HepG2 (cell line): ENCODE data around the gene KLHL12. TPM values are rescaled to one million over a fixed set of nuclear protein-coding genes. Genes with fewer than 3 reads are reported as not detected.

ENCODE experiments used
- ATF1 ChIP-seq: IDR thresholded peaks from 2 replicates; pipeline ENCODE4 v1.6.1; 2016; ENCODE audit warnings: mild to moderate bottlenecking, control low read depth
- ATF7-NPFF ChIP-seq: sonication (generic); formaldehyde crosslinking; IDR thresholded peaks from 2 replicates; pipeline ENCODE4 v1.8.1; 2023; ENCODE audit warnings: mild to moderate bottlenecking, low read depth, missing genetic modification reagents, moderate library complexity
- FOXA3 ChIP-seq: IDR thresholded peaks from 2 replicates; pipeline ENCODE4 v1.6.1; 2016; ENCODE audit warnings: missing genetic modification reagents, missing compliant biosample characterization
- FOXK1 ChIP-seq: sonication (generic); formaldehyde crosslinking; IDR thresholded peaks from 2 replicates; pipeline ENCODE4 v1.4.0; 2020; ENCODE audit warnings: low read depth, missing genetic modification reagents, borderline replicate concordance
- GZF1 ChIP-seq: sonication (generic); formaldehyde crosslinking; IDR thresholded peaks from 2 replicates; pipeline ENCODE4 v1.5.1; 2020; ENCODE audit warnings: mild to moderate bottlenecking, missing genetic modification reagents
- IKZF1 ChIP-seq: fragments of 450-650 bp; IDR thresholded peaks from 2 replicates; pipeline ENCODE4 v1.7.1; 2016
- IRX3 ChIP-seq: sonication (generic); formaldehyde crosslinking; IDR thresholded peaks from 2 replicates; pipeline ENCODE4 v1.8.1; 2023; ENCODE audit warnings: mild to moderate bottlenecking, low read depth, missing genetic modification reagents, borderline replicate concordance
- NCOA2 ChIP-seq: sonication (generic); formaldehyde crosslinking; IDR thresholded peaks from 2 replicates; pipeline ENCODE4 v1.8.0; 2022; ENCODE audit warnings: inconsistent platforms
- RBFOX2 ChIP-seq: fragments of 200-400 bp; formaldehyde crosslinking; IDR thresholded peaks from 2 replicates; pipeline ENCODE4 v1.6.1; 2017; ENCODE audit warnings: low read depth, mild to moderate bottlenecking, low read length
- RFXAP ChIP-seq: sonication (generic); formaldehyde crosslinking; IDR thresholded peaks from 2 replicates; pipeline ENCODE4 v1.4.0; 2020; ENCODE audit warnings: missing genetic modification reagents, borderline replicate concordance
- SPEN ChIP-seq: sonication (generic); formaldehyde crosslinking; IDR thresholded peaks from 2 replicates; pipeline ENCODE4 v1.5.1; 2020; ENCODE audit warnings: low read depth, mild to moderate bottlenecking, missing genetic modification reagents
- TBX2 ChIP-seq: sonication (generic); formaldehyde crosslinking; IDR thresholded peaks from 2 replicates; pipeline ENCODE4 v1.5.0; 2020; ENCODE audit warnings: missing genetic modification reagents, mild to moderate bottlenecking, borderline replicate concordance
- ZNF546 ChIP-seq: sonication (generic); formaldehyde crosslinking; conservative IDR thresholded peaks from 2 replicates; pipeline ENCODE4 v1.8.1; 2023; ENCODE audit warnings: mild to moderate bottlenecking, missing genetic modification reagents
- ZNF615 ChIP-seq: sonication (generic); formaldehyde crosslinking; IDR thresholded peaks from 2 replicates; pipeline ENCODE4 v1.5.0; 2020; ENCODE audit warnings: mild to moderate bottlenecking, missing genetic modification reagents, borderline replicate concordance
- ZNF674 ChIP-seq: sonication (generic); formaldehyde crosslinking; IDR thresholded peaks from 2 replicates; pipeline ENCODE4 v1.5.0; 2020; ENCODE audit warnings: low read depth, mild to moderate bottlenecking, missing genetic modification reagents
- polyA plus RNA-seq, 8 experiments: library from polyadenylated mRNA; depleted of rRNA in 3 of 8; stranded (reverse) in 7 of 8; unstranded in 1 of 8; fragments of >200 nt; fragmentation: Illumina TruSeq in 4 of 8; extraction: Trizol in 4 of 8; gene quantifications; 2 replicates each; pipeline versions ENCODE4 v1.2.1 to v1.2.3, GENCODE V29; 2011 to 2016; ENCODE audit warnings: low read depth in 4 of 8, missing spikeins in 1 of 8, mixed read lengths in 1 of 8; ENCODE audit not compliant: insufficient read depth in 1 of 8
- total RNA-seq, 5 experiments: library from RNA; depleted of rRNA; stranded (reverse); fragments of >200 nt; fragmentation: Illumina TruSeq; extraction: Trizol; gene quantifications; 2 replicates each; pipeline ENCODE4 v1.2.3, GENCODE V29; 2016; ENCODE audit warnings: low read depth in 1 of 5
- TF ChIP-seq, protein P1 (sequence below): sonication (generic); formaldehyde crosslinking; IDR thresholded peaks from 2 replicates; pipeline ENCODE4 v1.5.0; 2020; ENCODE audit warnings: missing genetic modification reagents, mild to moderate bottlenecking, borderline replicate concordance
- TF ChIP-seq, protein P2 (sequence below), 2 experiments: sonication (generic) in 1 of 2; formaldehyde crosslinking in 1 of 2; IDR thresholded peaks; 2 replicates each; pipeline versions ENCODE4 v1.4.0 to v1.6.1; 2018 to 2020; ENCODE audit warnings: missing genetic modification reagents in 2 of 2, borderline replicate concordance in 1 of 2, low read depth in 1 of 2, mild to moderate bottlenecking in 1 of 2, missing biosample characterization in 1 of 2
- TF ChIP-seq, protein P3 (sequence below): sonication (generic); formaldehyde crosslinking; IDR thresholded peaks from 2 replicates; pipeline ENCODE4 v1.4.0; 2020; ENCODE audit warnings: mild to moderate bottlenecking, missing genetic modification reagents

The KLHL12 gene
- total and polyA plus RNA-seq, 2 of the 13 experiments (the other 11 are each of a cell fraction or from before 2014, with no cell fraction given) = 19.2 to 25.2 TPM

DNA sequence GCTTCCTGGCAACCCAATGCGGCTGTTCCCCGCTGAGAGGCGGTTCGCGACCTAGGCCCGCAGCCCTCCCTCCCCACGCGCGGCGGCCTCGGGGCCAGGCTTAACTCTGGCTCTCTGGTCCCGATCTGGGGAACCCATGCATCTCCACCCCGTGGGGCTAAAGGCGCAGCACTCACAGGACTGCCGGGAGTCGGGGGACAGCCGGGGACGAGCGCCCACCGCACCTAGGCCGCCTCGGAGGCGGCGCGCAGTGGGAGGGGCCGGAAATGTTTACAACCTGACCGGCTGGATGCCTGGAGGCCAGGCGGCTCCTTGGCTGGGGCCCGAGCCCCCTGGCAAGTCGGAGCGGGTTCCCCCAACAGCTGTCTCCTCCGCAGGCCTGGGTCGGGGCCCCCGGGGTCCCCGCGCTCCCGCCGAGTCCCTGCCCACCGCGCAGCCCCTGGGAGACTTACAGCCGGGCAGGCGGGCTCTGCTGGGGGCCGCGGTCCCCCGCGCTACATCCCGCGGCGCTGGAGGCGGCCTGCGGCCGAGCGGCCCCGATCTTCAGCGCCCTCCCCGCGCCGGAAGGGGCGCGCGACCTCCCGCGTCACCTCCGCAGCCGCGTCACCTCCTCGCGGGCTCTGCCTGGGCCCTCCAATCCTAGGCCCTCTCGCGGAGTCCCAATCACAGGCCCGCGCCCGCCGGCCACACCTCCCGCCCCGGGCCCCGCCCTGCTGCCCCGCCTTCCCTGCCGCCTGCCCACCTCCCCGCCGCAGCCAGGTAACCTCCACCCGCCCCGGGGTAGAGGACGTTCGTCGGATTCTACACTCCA is 30.9 kb upstream of the KLHL12 start, which contains the start of gene ADIPOR1 (continued):
- TF ChIP-seq, protein P1, sequence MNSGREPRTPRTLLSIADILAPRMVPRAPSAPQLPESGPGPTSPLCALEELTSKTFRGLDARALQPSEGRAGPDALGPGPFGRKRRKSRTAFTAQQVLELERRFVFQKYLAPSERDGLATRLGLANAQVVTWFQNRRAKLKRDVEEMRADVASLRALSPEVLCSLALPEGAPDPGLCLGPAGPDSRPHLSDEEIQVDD (CRISPR knock-in tag) = no peak
- TF ChIP-seq SPEN (CRISPR knock-in tag) = peak; percentile 86
- TF ChIP-seq ZNF615 (CRISPR knock-in tag) = 0 out of 2 replicates have a peak, but pooled peaks have one; percentile 53
- TF ChIP-seq FOXA3 (CRISPR knock-in tag) = 0 out of 2 replicates have a peak, but pooled peaks have one; percentile 3
- TF ChIP-seq ZNF546 = no peak
- TF ChIP-seq, protein P2, sequence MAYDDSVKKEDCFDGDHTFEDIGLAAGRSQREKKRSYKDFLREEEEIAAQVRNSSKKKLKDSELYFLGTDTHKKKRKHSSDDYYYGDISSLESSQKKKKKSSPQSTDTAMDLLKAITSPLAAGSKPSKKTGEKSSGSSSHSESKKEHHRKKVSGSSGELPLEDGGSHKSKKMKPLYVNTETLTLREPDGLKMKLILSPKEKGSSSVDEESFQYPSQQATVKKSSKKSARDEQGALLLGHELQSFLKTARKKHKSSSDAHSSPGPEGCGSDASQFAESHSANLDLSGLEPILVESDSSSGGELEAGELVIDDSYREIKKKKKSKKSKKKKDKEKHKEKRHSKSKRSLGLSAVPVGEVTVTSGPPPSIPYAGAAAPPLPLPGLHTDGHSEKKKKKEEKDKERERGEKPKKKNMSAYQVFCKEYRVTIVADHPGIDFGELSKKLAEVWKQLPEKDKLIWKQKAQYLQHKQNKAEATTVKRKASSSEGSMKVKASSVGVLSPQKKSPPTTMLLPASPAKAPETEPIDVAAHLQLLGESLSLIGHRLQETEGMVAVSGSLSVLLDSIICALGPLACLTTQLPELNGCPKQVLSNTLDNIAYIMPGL (CRISPR knock-in tag; IDR thresholded peaks at IDR 0.05; ENCODE audit: borderline replicate concordance in 1 of 2, low read depth in 1 of 2) = peak; percentile 15 to 57; a peak in 3 of 4 replicates
- no peak for TF ChIP-seq ATF1
- peak; percentile 91 for TF ChIP-seq RBFOX2
- TF ChIP-seq ATF7-NPFF (CRISPR knock-in tag) = peak; percentile 65; the same call in 1 of the 2 replicates
- TF ChIP-seq IRX3 (CRISPR knock-in tag) = no peak
- TF ChIP-seq RFXAP = no peak
- no peak for TF ChIP-seq IKZF1
- peak; percentile 29; the same call in 1 of the 2 replicates for TF ChIP-seq TBX2 (CRISPR knock-in tag)
- no peak for TF ChIP-seq GZF1 (CRISPR knock-in tag)
- TF ChIP-seq FOXK1 (CRISPR knock-in tag) = no peak; the same call in 1 of the 2 replicates
- TF ChIP-seq, protein P3, sequence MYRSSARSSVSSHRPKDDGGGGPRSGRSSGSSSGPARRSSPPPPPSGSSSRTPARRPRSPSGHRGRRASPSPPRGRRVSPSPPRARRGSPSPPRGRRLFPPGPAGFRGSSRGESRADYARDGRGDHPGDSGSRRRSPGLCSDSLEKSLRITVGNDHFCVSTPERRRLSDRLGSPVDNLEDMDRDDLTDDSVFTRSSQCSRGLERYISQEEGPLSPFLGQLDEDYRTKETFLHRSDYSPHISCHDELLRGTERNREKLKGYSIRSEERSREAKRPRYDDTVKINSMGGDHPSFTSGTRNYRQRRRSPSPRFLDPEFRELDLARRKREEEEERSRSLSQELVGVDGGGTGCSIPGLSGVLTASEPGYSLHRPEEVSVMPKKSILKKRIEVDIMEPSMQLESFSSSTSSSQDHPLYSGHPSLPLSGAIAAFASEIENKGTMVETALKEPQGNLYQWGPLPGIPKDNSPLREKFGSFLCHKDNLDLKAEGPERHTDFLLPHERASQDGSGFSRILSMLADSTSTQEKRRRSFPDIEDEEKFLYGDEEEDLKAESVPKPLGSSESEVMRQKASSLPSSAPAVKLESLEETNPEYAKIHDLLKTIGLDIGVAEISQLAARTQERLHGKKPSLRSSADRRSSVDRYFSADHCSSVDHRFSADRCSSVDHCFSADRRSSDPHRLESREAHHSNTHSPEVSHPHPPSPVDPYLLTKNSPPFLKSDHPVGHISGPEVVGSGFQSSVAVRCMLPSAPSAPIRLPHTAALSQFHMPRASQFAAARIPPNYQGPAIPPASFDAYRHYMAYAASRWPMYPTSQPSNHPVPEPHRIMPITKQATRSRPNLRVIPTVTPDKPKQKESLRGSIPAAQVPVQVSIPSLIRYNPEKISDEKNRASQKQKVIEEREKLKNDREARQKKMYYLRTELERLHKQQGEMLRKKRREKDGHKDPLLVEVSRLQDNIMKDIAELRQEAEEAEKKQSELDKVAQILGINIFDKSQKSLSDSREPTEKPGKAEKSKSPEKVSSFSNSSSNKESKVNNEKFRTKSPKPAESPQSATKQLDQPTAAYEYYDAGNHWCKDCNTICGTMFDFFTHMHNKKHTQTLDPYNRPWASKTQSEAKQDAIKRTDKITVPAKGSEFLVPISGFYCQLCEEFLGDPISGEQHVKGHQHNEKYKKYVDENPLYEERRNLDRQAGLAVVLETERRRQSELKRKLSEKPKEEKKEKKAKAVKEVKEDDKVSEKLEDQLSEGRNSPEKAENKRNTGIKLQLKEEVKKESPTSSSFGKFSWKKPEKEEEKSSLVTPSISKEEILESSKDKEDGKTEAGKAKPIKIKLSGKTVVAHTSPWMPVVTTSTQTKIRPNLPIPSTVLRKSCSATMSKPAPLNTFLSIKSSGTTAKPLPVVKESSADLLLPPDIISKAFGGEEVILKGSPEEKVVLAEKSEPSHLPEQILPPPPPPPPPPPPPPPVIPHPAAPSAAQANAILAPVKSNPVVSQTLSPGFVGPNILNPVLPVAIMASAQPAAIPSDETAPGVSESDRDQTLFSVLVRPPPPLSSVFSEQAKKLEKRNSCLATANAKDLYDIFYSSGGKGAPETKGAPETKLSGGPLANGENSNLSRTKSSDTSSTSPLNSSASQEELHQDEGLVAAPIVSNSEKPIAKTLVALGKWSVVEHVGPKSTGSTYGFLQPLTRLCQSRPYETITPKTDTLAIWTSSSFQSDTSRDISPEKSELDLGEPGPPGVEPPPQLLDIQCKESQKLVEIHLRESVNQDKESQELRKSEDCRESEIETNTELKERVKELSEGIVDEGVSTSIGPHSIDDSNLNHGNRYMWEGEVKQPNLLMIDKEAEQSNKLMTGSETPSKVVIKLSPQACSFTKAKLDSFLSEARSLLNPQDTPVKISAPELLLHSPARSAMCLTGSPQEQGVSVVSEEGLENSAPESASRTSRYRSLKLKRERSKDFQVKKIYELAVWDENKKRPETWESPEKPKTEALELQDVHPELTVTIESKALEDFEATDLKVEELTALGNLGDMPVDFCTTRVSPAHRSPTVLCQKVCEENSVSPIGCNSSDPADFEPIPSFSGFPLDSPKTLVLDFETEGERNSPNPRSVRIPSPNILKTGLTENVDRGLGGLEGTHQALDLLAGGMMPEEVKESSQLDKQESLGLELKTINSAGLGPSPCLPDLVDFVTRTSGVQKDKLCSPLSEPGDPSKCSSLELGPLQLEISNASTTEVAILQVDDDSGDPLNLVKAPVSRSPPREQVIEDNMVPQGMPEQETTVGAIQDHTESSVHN (CRISPR knock-in tag) = no peak
- TF ChIP-seq ZNF674 (CRISPR knock-in tag) = no peak
- no peak for TF ChIP-seq NCOA2 (CRISPR knock-in tag)
